ENCODE results near the gene SLC22A23.

DNA sequence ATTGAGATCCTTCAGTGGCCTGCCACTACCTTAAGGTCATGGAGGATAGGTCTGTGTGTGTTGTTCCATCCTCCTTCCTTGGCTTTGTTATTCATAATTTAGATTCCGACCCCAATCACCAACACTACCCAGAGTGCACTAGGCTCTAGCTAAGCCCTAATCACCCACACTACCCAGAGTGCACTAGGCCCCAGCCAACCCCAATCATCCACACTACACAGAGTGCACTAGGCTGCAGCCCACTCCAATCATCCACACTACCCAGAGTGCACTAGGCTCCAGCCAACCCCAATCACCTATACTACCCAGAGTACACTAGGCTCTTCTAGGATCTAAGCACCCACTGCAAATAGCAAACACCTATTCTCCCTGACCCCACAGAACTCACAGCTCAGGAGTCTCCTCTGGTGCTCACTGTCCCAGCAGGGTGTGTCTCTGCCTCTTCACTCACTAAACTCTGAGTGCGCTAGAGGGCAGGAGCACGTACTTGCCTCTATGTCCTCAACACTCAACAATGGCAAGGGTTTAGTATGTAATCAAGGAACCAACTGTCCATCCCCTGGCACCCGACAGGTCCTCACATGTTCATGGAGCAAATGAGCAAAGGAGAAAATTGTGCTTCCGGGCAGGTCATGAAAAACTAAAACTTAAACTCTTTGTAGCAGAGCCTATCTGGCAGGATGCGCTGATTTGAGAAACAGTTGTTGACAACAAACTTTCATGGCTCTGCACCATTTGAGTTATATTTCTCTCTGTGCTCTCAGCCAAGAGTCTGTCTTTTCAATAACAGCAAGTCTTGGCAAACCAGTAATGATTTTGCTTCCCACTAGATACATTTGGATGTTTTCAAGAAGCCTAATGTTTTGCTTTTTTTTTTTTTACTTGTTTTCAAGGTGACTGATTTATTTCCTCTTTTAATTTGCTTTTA, 54.3 kb downstream of the SLC22A23 start:
- TF ChIP-seq POLR2A (IDR thresholded peaks at IDR 0.05; ENCODE audit: low read depth, low read length): no peak
- no peak for TF ChIP-seq TAF1 (IDR thresholded peaks at IDR 0.05; ENCODE audit: borderline replicate concordance, low read depth, low read length)
- no peak for TF ChIP-seq POLR2AphosphoS5 (IDR thresholded peaks at IDR 0.05; ENCODE audit: low read depth, low read length)

All from GM12892 (cell line).